Thyroid gland (tissue), 4 donors: ENCODE results near the gene SDR42E2.
"Not testable (repeated sequence)": the region's sequence is repeated elsewhere in the genome, so short reads cannot be mapped to it uniquely, and the experiment has no call there.

Source experiments
- CTCF ChIP-seq, 6 experiments: fragments of 200-600 bp in 3 of 6; fragments of 450-650 bp in 3 of 6; sonication (generic) in 3 of 6; IDR thresholded peaks; one replicate each; pipeline ENCODE4 v1.5.1; 2016 to 2019; ENCODE audit warnings: antibody characterized with exemption in 6 of 6, mild to moderate bottlenecking in 2 of 6, inconsistent platforms in 1 of 6, moderate library complexity in 1 of 6
- POLR2A ChIP-seq, 2 donors: fragments of 450-650 bp; IDR thresholded peaks; one replicate each; pipeline ENCODE4 v1.6.1; 2017; ENCODE audit warnings: antibody characterized with exemption in 2 of 2, mild to moderate bottlenecking in 2 of 2, moderate library complexity in 1 of 2

- not testable (repeated sequence) for TF ChIP-seq CTCF, POLR2A (IDR thresholded peaks at IDR 0.05)
Observed at GRCh38 chr16:22172642-22173041, 10.3 kb downstream of the SDR42E2 start.
